C4-2B (cell line): ENCODE data around the gene HOXB1.

Experiments
- H3K27ac ChIP-seq: fragments of 450-650 bp; 2 replicates; pipeline ENCODE4 v1.5.1; 2017
- CTCF ChIP-seq: fragments of 450-650 bp; conservative IDR thresholded peaks from 2 replicates; pipeline ENCODE4 v1.5.1; 2017; ENCODE audit warnings: mild to moderate bottlenecking
- ZFX ChIP-seq: fragments of 450-650 bp; IDR thresholded peaks from 2 replicates; pipeline ENCODE4 v1.6.1; 2017

The HOXB1 gene

GRCh38 chr17:48565925-48566710 lies 35.3 kb upstream of the HOXB1 start:
- H3K27ac ChIP-seq, result no peak overlapping the region
- TF ChIP-seq ZFX (no peak), CTCF (no peak)

GRCh38 chr17:48565022-48565554 lies 34.3 kb upstream of the HOXB1 start:
- no peak for TF ChIP-seq CTCF
- TF ChIP-seq ZFX, result no peak
- H3K27ac ChIP-seq, result no peak overlapping the region

- TF ChIP-seq ZFX, result no peak
- TF ChIP-seq CTCF, result no peak
- H3K27ac ChIP-seq, result no peak overlapping the region
These were observed 33.6 kb upstream of the HOXB1 start for GRCh38 chr17:48564188-48565021.

GRCh38 chr17:48563867-48564187 lies 33.0 kb upstream of the HOXB1 start:
- H3K27ac ChIP-seq, result no peak overlapping the region
- TF ChIP-seq ZFX, result no peak
- no peak for TF ChIP-seq CTCF

GRCh38 chr17:48563385-48563838 lies 32.6 kb upstream of the HOXB1 start:
- H3K27ac ChIP-seq, result no peak overlapping the region
- TF ChIP-seq CTCF, result no peak
- TF ChIP-seq ZFX, result no peak

GRCh38 chr17:48562934-48563333 lies 32.1 kb upstream of the HOXB1 start:
- no peak overlapping the region for H3K27ac ChIP-seq
- no peak for TF ChIP-seq CTCF
- TF ChIP-seq ZFX, result no peak
